Ishikawa (cell line): ENCODE measurements around the gene SPCS3.

ENCODE experiments used
- CEBPB ChIP-seq: IDR thresholded peaks from 2 replicates; pipeline ENCODE4 v1.6.1; 2012
- CREB1 ChIP-seq: IDR thresholded peaks from 2 replicates; pipeline ENCODE4 v1.6.1; 2012; ENCODE audit warnings: low read depth
- EGR1 ChIP-seq: IDR thresholded peaks from 2 replicates; pipeline ENCODE4 v1.6.1; 2012
- EP300 ChIP-seq: IDR thresholded peaks from 2 replicates; pipeline ENCODE4 v1.6.1; 2012; ENCODE audit warnings: borderline replicate concordance
- FOXM1 ChIP-seq: IDR thresholded peaks from 2 replicates; pipeline ENCODE4 v1.6.1; 2012; ENCODE audit warnings: low read depth, borderline replicate concordance
- MAX ChIP-seq: IDR thresholded peaks from 2 replicates; pipeline ENCODE4 v1.6.1; 2012
- NFIC ChIP-seq: IDR thresholded peaks from 2 replicates; pipeline ENCODE4 v1.6.1; 2012
- RAD21 ChIP-seq: IDR thresholded peaks from 2 replicates; pipeline ENCODE4 v1.6.1; 2012; ENCODE audit warnings: low read depth
- TAF1 ChIP-seq: IDR thresholded peaks from 2 replicates; pipeline ENCODE4 v1.6.1; 2012; ENCODE audit warnings: low read depth, mild to moderate bottlenecking
- TCF12 ChIP-seq: IDR thresholded peaks from 2 replicates; pipeline ENCODE4 v1.6.1; 2012; ENCODE audit warnings: low read depth
- TEAD4 ChIP-seq: IDR thresholded peaks from 2 replicates; pipeline ENCODE4 v1.6.1; 2012
- YY1 ChIP-seq: IDR thresholded peaks from 2 replicates; pipeline ENCODE4 v1.6.1; 2012; ENCODE audit warnings: low read depth
- ZBTB7A ChIP-seq: IDR thresholded peaks from 2 replicates; pipeline ENCODE4 v1.6.1; 2012; ENCODE audit warnings: low read depth
- TF ChIP-seq, protein P1 (sequence below): IDR thresholded peaks from 2 replicates; pipeline ENCODE4 v1.6.1; 2012; ENCODE audit warnings: low read depth, mild to moderate bottlenecking
- TF ChIP-seq, protein P2 (sequence below): IDR thresholded peaks from 2 replicates; pipeline ENCODE4 v1.6.1; 2012

Gene SPCS3

GRCh38 chr4:176291748-176292147, 28.0 kb upstream of the SPCS3 start:
- no peak for TF ChIP-seq NFIC
- TF ChIP-seq MAX: no peak
- TF ChIP-seq TEAD4: no peak
- TF ChIP-seq, protein P1, sequence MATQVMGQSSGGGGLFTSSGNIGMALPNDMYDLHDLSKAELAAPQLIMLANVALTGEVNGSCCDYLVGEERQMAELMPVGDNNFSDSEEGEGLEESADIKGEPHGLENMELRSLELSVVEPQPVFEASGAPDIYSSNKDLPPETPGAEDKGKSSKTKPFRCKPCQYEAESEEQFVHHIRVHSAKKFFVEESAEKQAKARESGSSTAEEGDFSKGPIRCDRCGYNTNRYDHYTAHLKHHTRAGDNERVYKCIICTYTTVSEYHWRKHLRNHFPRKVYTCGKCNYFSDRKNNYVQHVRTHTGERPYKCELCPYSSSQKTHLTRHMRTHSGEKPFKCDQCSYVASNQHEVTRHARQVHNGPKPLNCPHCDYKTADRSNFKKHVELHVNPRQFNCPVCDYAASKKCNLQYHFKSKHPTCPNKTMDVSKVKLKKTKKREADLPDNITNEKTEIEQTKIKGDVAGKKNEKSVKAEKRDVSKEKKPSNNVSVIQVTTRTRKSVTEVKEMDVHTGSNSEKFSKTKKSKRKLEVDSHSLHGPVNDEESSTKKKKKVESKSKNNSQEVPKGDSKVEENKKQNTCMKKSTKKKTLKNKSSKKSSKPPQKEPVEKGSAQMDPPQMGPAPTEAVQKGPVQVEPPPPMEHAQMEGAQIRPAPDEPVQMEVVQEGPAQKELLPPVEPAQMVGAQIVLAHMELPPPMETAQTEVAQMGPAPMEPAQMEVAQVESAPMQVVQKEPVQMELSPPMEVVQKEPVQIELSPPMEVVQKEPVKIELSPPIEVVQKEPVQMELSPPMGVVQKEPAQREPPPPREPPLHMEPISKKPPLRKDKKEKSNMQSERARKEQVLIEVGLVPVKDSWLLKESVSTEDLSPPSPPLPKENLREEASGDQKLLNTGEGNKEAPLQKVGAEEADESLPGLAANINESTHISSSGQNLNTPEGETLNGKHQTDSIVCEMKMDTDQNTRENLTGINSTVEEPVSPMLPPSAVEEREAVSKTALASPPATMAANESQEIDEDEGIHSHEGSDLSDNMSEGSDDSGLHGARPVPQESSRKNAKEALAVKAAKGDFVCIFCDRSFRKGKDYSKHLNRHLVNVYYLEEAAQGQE: no peak
- no peak for TF ChIP-seq EP300
- TF ChIP-seq CEBPB: no peak
- TF ChIP-seq TAF1: no peak
- no peak for TF ChIP-seq EGR1
- TF ChIP-seq ZBTB7A: no peak
- TF ChIP-seq RAD21: no peak
- no peak for TF ChIP-seq FOXM1
- no peak for TF ChIP-seq CREB1
- TF ChIP-seq, protein P2, sequence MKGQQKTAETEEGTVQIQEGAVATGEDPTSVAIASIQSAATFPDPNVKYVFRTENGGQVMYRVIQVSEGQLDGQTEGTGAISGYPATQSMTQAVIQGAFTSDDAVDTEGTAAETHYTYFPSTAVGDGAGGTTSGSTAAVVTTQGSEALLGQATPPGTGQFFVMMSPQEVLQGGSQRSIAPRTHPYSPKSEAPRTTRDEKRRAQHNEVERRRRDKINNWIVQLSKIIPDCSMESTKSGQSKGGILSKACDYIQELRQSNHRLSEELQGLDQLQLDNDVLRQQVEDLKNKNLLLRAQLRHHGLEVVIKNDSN: no peak
- TF ChIP-seq TCF12: no peak
- no peak for TF ChIP-seq YY1

- TF ChIP-seq TAF1: no peak
- TF ChIP-seq FOXM1: no peak
- TF ChIP-seq RAD21: no peak
- TF ChIP-seq ZBTB7A: no peak
- no peak for TF ChIP-seq CREB1
- no peak for TF ChIP-seq EP300
- TF ChIP-seq MAX: no peak
- TF ChIP-seq, protein P1: no peak
- no peak for TF ChIP-seq CEBPB
- no peak for TF ChIP-seq TCF12
- no peak for TF ChIP-seq YY1
- no peak for TF ChIP-seq NFIC
- no peak for TF ChIP-seq TEAD4
- TF ChIP-seq, protein P2: no peak
- TF ChIP-seq EGR1: no peak
These were observed 26.8 kb upstream of the SPCS3 start for GRCh38 chr4:176292920-176293319.

DNA sequence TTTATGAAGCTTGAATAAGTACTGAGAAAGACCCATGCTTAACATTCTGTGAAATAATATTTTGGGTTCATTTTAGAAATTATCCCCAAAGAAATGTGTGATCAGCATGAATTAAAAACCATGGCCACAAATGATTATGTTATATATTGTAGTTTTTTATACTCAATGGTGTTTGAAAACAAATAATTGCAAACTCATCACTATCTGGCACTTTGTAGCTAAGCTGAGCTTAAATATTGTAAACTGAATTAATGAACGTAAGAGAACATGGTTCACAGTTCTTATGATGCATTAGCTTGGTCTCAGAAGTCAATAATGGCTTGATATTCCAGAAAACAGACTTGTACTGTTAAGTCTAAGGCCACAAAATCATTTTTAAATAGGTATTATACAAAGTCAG, 26.1 kb upstream of the SPCS3 start:
- TF ChIP-seq RAD21: no peak
- no peak for TF ChIP-seq CREB1
- no peak for TF ChIP-seq TEAD4
- TF ChIP-seq EGR1: no peak
- no peak for TF ChIP-seq MAX
- TF ChIP-seq TCF12: no peak
- no peak for TF ChIP-seq TAF1
- TF ChIP-seq, protein P2: no peak
- TF ChIP-seq CEBPB: no peak

GRCh38 chr4:176298664-176299063, 21.1 kb upstream of the SPCS3 start:
- TF ChIP-seq TCF12 (no peak), TAF1 (no peak), FOXM1 (no peak), CREB1 (no peak), EGR1 (no peak), MAX (no peak), CEBPB (no peak), NFIC (no peak), YY1 (no peak)
- TF ChIP-seq, protein P1: no peak
- TF ChIP-seq, protein P2: no peak
